A673 (cell line): Measurements from ENCODE around the gene SHROOM3. TPM values are rescaled to one million over a fixed set of nuclear protein-coding genes. Genes with fewer than 3 reads are reported as not detected.
"Not testable (repeated sequence)": the region's sequence is repeated elsewhere in the genome, so short reads cannot be mapped to it uniquely, and the experiment has no call there.

Experiments used
- BruUV-seq: library from RNA; stranded (reverse); fragments of 400-500 nt; replicated peaks from 2 replicates; lab custom pipeline; 2021; lab: Mats Ljungman, UMichigan
- CTCF ChIA-PET: fragments of 300-600 bp; sonication (Branson Sonifier 250); formaldehyde crosslinking; loops from one replicate; lab custom pipeline; 2022; ENCODE audit warnings: antibody characterized with exemption; lab: Charles Lee
- POLR2A ChIA-PET: fragments of 300-600 bp; sonication (Branson Sonifier 250); formaldehyde crosslinking; loops from one replicate; lab custom pipeline; 2022; ENCODE audit warnings: antibody characterized with exemption; ENCODE audit not compliant: low non-redundant PET; lab: Charles Lee
- DNase-seq: peaks from one replicate; pipeline ENCODE4 v3.0.0-alpha.2; 2015; ENCODE audit warnings: low spot score
- H3K27ac ChIP-seq: fragments of 200-600 bp; sonication (generic); 2 replicates; pipeline ENCODE4 v1.5.1; 2016; ENCODE audit warnings: mixed run types, low read depth, mild to moderate bottlenecking, mixed read lengths, antibody characterized with exemption, low read length; ENCODE audit not compliant: poor library complexity, severe bottlenecking
- H3K27me3 ChIP-seq: fragments of 200-600 bp; sonication (generic); replicated peaks from 2 replicates; pipeline ENCODE4 v1.6.1; 2017; ENCODE audit warnings: mixed run types, low read depth, mild to moderate bottlenecking, mixed read lengths, antibody characterized with exemption, low read length; ENCODE audit not compliant: insufficient read depth, poor library complexity
- H3K36me3 ChIP-seq: fragments of 200-600 bp; sonication (generic); 2 replicates; pipeline ENCODE4 v1.6.1; 2016; ENCODE audit warnings: mixed run types, mild to moderate bottlenecking, mixed read lengths, antibody characterized with exemption, low read length; ENCODE audit not compliant: insufficient read depth, poor library complexity, severe bottlenecking
- H3K4me1 ChIP-seq: fragments of 200-600 bp; sonication (generic); 2 replicates; pipeline ENCODE4 v1.6.1; 2017; ENCODE audit warnings: mixed run types, mild to moderate bottlenecking, mixed read lengths, antibody characterized with exemption, low read length; ENCODE audit not compliant: insufficient read depth, poor library complexity, severe bottlenecking
- H3K4me3 ChIP-seq: fragments of 200-600 bp; sonication (generic); 2 replicates; pipeline ENCODE4 v1.5.1; 2016; ENCODE audit warnings: low read depth, mixed run types, mild to moderate bottlenecking, mixed read lengths, low read length; ENCODE audit not compliant: poor library complexity, severe bottlenecking
- H3K9me3 ChIP-seq: fragments of 200-600 bp; sonication (generic); 2 replicates; pipeline ENCODE4 v1.6.1; 2016; ENCODE audit warnings: mixed run types, low read depth, mild to moderate bottlenecking, mixed read lengths, antibody characterized with exemption, low read length; ENCODE audit not compliant: poor library complexity, severe bottlenecking
- EZH2 ChIP-seq: fragments of 200-600 bp; sonication (generic); IDR thresholded peaks from 2 replicates; pipeline ENCODE4 v1.6.1; 2017; ENCODE audit warnings: borderline replicate concordance, low read depth, mild to moderate bottlenecking, mixed read lengths, antibody characterized with exemption, low read length; ENCODE audit not compliant: poor library complexity, severe bottlenecking
- intact Hi-C: fragments of 100-400 bp; cut with micrococcal nuclease; formaldehyde crosslinking; loops from one replicate; pipeline ENCODE4 v1.10.0; 2022; ENCODE audit not compliant: unreplicated experiment
- total RNA-seq: library from RNA; stranded (reverse); gene quantifications from 2 replicates; pipeline ENCODE4 v1.2.3, GENCODE V29; 2021
- TF ChIP-seq, protein P1 (sequence below): fragments of 300-800, 200-600 bp; sonication (generic); conservative IDR thresholded peaks from 2 replicates; pipeline ENCODE4 v1.5.1; 2017; ENCODE audit warnings: low read depth, mild to moderate bottlenecking, antibody characterized with exemption, low read length, moderate library complexity, mixed read lengths

The SHROOM3 gene
- total RNA-seq, 1 experiment from 2014 or later = 9.3 TPM

DNA sequence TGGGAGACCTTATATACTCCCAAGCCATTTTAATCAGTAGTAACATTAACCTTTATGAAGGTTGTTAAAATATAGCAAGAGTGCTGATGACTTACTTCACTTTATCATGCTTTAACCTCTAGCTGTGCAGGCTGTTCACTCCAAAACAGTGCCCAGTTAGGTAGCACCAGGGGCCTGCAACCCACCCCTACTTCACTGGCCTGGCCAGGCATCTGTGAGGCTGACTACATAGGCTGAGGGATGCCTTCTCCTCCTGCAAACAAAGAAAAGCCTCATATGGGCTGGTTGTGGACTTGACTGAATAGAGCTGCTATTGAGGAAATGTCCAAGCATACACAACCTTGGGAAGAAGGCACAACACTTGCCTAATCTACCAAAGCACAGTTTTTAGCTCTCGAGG, 172.8 kb downstream of the SHROOM3 start:
- H3K4me3 ChIP-seq = no peak overlapping the region
- peaks cover 8% of the 10 kb centered on the region for H3K4me1 ChIP-seq
- no peaks in the 10 kb centered on the region for H3K36me3 ChIP-seq
- no peak for TF ChIP-seq EZH2
- TF ChIP-seq, protein P1, sequence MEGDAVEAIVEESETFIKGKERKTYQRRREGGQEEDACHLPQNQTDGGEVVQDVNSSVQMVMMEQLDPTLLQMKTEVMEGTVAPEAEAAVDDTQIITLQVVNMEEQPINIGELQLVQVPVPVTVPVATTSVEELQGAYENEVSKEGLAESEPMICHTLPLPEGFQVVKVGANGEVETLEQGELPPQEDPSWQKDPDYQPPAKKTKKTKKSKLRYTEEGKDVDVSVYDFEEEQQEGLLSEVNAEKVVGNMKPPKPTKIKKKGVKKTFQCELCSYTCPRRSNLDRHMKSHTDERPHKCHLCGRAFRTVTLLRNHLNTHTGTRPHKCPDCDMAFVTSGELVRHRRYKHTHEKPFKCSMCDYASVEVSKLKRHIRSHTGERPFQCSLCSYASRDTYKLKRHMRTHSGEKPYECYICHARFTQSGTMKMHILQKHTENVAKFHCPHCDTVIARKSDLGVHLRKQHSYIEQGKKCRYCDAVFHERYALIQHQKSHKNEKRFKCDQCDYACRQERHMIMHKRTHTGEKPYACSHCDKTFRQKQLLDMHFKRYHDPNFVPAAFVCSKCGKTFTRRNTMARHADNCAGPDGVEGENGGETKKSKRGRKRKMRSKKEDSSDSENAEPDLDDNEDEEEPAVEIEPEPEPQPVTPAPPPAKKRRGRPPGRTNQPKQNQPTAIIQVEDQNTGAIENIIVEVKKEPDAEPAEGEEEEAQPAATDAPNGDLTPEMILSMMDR = no peak
- H3K9me3 ChIP-seq = no peaks in the 10 kb centered on the region
- POLR2A ChIA-PET = no interaction called here
- intact Hi-C loops = no loop called here
- H3K27me3 ChIP-seq = no peaks in the 10 kb centered on the region
- CTCF ChIA-PET = interaction anchor here (0.6 kb wide), 1 partner anchor 750 kb away, joined by 4 read pairs; no protein-coding TSS in a partner anchor
- no peak overlapping the region for H3K27ac ChIP-seq
- BruUV-seq = no TSS peak
- DNase-seq = no peak

DNA sequence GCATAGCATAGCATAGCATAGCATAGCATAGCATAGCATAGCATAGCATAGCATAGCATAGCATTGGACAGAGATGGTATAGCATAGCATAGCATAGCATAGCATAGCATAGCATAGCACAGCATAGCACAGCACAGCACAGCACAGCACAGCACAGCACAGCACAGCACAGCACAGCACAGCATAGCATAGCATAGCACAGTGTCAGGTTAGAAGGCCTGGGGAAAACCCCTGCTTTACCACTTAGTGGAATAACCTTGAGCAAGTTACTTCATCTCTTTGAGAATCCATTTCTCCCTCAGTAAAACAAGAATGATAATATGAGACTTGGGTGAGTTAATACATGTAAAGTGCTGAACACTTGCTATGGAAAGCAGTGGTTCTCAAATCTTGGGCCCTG, 173.5 kb downstream of the SHROOM3 start:
- H3K36me3 ChIP-seq, H3K4me1 ChIP-seq, H3K27ac ChIP-seq, BruUV-seq, CTCF ChIA-PET, H3K4me3 ChIP-seq, H3K9me3 ChIP-seq, H3K27me3 ChIP-seq, POLR2A ChIA-PET, intact Hi-C loops, DNase-seq: not testable (repeated sequence)

DNA sequence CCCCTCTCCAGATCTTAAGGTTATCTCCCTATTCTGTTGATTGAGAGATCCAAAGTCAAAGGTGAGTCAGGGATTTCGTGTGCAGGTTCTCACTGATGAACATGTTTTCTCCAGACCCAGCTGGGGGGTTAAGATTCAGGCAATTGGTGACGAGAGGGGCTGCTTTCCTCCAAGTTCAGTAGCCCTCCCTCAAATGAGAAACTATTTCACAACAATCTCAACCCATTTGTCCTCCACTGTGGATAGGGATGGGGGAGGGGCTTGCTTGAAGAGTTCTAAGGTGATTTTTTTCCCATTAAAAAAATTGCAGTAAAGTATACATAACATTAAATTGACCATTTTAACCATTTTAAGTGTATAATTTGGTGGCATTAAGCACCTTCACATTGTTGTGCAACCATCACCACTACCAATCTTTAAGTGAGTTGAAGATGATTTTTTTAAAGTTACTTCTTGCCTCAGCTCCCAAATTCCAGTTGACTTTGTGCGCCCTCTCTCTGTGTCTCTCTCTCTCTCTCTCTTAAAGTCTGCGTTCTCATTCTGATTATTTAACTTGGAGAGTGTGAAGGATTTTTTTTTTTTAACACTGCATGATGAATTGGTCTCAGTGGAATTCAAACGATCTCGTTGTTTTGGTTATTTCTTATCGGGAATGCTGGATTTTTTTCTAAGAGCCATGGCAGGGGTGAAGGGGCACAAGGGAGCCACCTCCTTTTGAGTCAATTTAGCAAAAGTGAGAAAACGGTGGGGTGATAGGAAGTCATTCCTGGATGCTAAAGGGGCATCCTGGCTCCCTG, 175.9 kb downstream of the SHROOM3 start:
- Histone ChIP-seq H3K4me1 (peaks cover 8% of the 10 kb centered on the region), H3K27ac (no peak overlapping the region), H3K9me3 (no peaks in the 10 kb centered on the region), H3K27me3 (no peaks in the 10 kb centered on the region), H3K36me3 (no peaks in the 10 kb centered on the region), H3K4me3 (no peak overlapping the region)
- TF ChIP-seq, protein P1 = no peak
- TF ChIP-seq EZH2 = no peak
- ChIA-PET POLR2A (interaction anchor here (0.6 kb wide), 1 partner anchor 33 kb away, joined by 3 read pairs; no protein-coding TSS in a partner anchor), CTCF (no interaction called here)
- DNase-seq = no peak
- BruUV-seq = no TSS peak
- intact Hi-C loops = no loop called here
